T-helper 1 cell (primary cell): Measurements from ENCODE around the gene ZNF746.
"Not testable (repeated sequence)": the region's sequence is repeated elsewhere in the genome, so short reads cannot be mapped to it uniquely, and the experiment has no call there.

Experiments
- DNase-seq, 5 donors: peaks; one replicate each; pipeline ENCODE4 v3.0.0-alpha.2; 2012 to 2020
- total RNA-seq, 4 donors: gene quantifications; one replicate each; lab custom pipeline; 2026; lab: John Stamatoyannopoulos, UW

Gene ZNF746
- 31.2 to 45.0 (median 38.2) reads per million in 4 donors for total RNA-seq

GRCh38 chr7:149497467-149498261 is at the start of gene ZNF746:
Gene ZNF746, minus strand, starts transcription at chr7:149497809. Its CDS starts 273 bp downstream, at chr7:149497536.
- DNase-seq = peak; percentile 65 to 84 (median 73)

GRCh38 chr7:149547126-149547525 is 49.5 kb upstream of the ZNF746 start:
- no peak for DNase-seq

- no peak for DNase-seq
Measured at GRCh38 chr7:149546331-149546730, 48.7 kb upstream of the ZNF746 start.

GRCh38 chr7:149544028-149544427 is 46.4 kb upstream of the ZNF746 start:
- DNase-seq = no peak

GRCh38 chr7:149532654-149533053 is 35.0 kb upstream of the ZNF746 start:
- DNase-seq = no peak

GRCh38 chr7:149529136-149529718 is 31.6 kb upstream of the ZNF746 start:
- no peak for DNase-seq

GRCh38 chr7:149527414-149527813 is 29.8 kb upstream of the ZNF746 start:
- no peak for DNase-seq

GRCh38 chr7:149525280-149525679 is 27.7 kb upstream of the ZNF746 start:
- no peak for DNase-seq

- DNase-seq = no peak
Measured at GRCh38 chr7:149524394-149524793, 26.8 kb upstream of the ZNF746 start.

GRCh38 chr7:149510248-149510647 is 12.6 kb upstream of the ZNF746 start:
- DNase-seq = no peak

GRCh38 chr7:149509774-149510173 is 12.2 kb upstream of the ZNF746 start:
- DNase-seq = no peak

- DNase-seq = no peak
Measured at GRCh38 chr7:149505551-149505950, 7.9 kb upstream of the ZNF746 start.

GRCh38 chr7:149501651-149502050 is 4.0 kb upstream of the ZNF746 start:
- DNase-seq = no peak

- no peak for DNase-seq
Measured at GRCh38 chr7:149500910-149501309, 3.3 kb upstream of the ZNF746 start.

- no peak for DNase-seq
Measured at GRCh38 chr7:149500201-149500600, 2.6 kb upstream of the ZNF746 start.

GRCh38 chr7:149498811-149499210 is 1.2 kb upstream of the ZNF746 start:
- no peak for DNase-seq

GRCh38 chr7:149496642-149497391 is 792 bp downstream of the ZNF746 start:
- DNase-seq = peak; percentile 33 to 56 (median 38)

GRCh38 chr7:149495785-149496641 is 1.6 kb downstream of the ZNF746 start:
- DNase-seq = no peak

GRCh38 chr7:149494738-149495368 is 2.8 kb downstream of the ZNF746 start:
- no peak for DNase-seq

GRCh38 chr7:149493975-149494374 is 3.6 kb downstream of the ZNF746 start:
- not testable (repeated sequence) for DNase-seq

- no peak for DNase-seq
Measured at GRCh38 chr7:149493366-149493765, 4.2 kb downstream of the ZNF746 start.
